GM04503 (cell line): ENCODE results near the gene SNX21.
A peak's percentile ranks its signal among the peaks of the same experiment; 100 is the strongest.
"Not testable (repeated sequence)": the region's sequence is repeated elsewhere in the genome, so short reads cannot be mapped to it uniquely, and the experiment has no call there.

Source experiments
- DNase-seq: peaks from one replicate; pipeline ENCODE4 v3.0.0-alpha.2; 2012; ENCODE audit warnings: low read depth

The SNX21 gene

DNA sequence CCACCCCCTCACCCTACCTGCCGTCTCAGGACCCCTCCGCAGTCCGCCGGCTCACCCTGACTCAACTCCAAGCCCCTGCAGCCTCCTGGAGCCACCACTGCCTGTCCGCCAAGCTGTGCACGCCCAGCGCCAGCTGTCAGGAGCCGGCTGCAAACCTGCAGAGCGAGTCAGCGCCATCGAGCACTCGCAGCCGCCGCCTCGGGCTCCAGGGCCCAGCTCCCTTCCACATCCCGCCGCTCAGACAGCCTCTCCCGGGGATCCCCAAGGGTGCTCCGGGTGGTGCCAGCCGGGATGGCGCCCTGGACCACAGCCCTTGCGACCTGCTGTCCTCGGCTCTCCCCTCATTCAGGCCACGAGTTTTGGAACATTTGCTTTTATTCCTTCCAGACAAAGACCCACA is 10.7 kb upstream of the SNX21 start:
- DNase-seq: no peak

DNA sequence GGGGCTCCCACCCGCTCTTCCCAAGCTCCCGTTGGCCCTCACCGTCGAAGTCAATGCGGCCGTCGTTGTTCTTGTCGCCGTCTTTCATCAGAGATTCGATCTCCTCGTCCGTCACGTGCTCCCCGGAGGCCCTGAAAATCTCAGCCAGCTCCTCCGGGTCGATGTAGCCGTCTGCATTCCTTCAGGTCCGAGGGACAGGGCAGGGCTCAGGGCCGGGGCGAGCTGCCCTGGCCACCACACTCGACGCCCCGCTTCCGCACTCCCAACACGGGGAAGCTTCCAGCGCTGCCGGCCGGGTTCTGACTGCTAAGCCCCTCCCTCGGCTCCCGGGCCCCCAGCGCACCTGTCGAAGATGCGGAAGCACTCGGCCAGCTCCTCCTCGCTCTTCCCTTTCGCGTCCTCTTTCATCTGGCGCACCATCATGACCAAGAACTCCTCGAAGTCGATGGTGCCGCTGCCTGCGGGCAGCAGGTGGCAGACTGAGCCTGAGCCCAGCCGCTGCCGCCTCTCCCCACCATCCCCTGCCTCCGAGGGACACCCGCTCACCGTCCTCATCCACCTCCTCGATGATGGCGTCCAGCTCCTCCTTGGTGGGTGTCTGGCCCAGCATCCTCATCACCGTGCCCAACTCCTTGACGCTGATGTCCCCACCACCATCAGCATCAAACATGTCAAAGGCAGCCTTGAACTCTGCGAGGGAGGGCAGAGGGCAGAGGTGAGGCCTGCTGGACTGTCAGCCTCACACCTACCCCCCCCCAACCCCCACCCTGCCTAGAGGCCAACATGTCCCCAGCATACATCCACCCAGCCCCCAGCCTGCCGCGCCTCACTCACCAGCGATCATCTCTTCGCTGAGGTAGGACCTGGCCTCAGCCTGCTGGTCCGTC is 9.4 kb upstream of the SNX21 start:
- no peak for DNase-seq

DNA sequence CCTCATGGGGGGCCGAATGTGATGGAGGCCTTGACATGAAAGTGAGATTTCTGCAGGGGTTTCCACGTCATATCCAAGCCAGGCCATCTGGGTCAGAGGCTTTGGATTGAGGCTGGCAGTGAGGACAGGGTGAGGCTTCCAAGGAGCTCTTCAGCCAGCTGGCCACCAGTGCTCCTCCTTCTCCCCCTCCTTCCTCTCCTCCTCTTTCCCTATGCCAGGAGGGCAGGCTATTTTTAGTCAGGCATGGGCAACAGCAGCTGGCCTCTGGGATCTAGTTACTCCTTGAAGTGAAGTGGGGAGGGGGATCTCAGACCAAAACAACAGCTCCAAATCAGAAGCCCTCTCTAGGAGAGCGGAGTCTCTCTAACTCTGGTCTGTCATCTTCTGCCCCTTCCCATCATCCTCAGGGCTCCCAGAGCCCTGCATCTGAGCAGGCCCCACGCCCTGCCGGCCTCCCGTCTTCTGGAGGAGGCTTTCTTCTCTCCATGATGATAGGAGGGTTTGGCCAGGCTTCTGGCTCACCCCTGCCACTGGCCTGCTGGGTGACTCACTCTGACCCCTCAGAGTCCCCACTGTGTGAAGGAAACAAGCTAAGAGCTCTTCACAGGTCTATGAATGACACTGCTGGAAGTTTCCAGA is 7.1 kb upstream of the SNX21 start:
- no peak for DNase-seq

DNA sequence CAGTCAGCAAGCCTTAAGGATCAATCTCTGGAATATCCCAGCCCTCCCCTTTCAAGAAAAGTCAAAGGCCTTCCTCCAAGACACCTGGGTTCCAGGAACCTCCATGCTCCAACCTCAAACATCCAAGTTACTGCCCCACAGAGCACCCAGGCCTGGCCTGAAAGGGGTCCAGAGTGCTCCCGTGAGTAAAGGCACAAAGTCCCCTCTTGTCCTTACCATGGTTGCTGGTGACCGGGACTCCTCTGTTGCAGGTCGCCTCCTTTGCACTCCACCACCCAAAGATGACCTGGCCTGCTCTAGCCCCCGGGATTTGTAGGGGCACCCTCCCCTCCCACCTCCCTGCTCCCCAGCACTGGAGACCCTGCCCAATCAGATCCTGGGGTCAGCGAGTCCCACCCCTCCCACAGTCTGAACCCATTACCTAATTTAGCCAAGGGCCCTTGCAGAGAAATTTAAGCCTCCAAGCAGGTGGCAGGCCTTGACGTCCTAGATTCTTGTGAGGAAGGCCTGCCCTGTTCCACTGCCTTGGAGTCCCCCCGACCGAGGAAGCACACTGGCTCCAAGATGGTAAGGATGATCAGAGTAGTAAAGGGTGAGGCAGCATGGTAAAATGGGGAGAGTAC is 6.5 kb upstream of the SNX21 start, which contains the start of gene TNNC2:
TNNC2 (minus strand) TSS at position 283 of the 623 bp plus-strand sequence; CDS start at position 219, 64 bp downstream.
- DNase-seq: no peak

DNA sequence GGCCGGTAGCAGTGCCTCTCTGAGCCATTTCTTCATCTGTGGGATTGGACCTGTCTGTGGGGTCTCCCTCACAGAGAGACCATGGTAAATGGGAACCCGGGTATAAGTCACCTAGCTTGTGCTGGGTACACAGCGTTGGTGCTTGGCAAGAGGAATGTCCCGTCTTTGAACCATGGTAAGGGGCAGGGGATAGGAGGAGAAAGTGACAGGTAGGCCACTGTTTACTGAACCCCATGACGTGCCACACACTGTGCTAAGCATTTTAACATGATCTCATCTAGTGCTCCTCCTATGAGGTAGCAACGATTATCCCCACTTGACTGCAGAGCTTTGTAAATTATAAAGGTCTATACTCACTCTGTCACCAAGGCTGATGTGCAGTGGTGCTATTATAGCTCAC is 5.9 kb upstream of the SNX21 start:
- DNase-seq: no peak

DNA sequence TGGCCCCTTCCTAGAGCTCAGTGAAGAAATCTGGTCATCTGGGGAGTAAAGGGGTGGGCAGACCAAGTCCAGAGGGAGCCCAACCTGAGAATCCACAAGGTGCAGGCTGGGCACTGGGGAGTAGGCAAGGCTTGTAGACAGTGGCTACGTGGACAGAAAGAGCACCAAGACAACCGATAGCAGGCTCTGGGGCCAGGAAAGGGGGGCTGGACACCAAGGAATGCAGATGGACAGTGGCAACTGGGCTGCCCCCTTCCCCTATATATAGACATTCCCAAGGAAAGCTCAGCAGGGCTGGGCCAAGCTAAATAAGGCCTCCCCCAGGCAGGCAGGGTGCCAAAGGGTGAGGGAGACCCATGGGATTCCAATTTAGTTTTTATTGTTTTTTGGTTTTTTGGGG is 5.0 kb upstream of the SNX21 start:
- no peak for DNase-seq

DNA sequence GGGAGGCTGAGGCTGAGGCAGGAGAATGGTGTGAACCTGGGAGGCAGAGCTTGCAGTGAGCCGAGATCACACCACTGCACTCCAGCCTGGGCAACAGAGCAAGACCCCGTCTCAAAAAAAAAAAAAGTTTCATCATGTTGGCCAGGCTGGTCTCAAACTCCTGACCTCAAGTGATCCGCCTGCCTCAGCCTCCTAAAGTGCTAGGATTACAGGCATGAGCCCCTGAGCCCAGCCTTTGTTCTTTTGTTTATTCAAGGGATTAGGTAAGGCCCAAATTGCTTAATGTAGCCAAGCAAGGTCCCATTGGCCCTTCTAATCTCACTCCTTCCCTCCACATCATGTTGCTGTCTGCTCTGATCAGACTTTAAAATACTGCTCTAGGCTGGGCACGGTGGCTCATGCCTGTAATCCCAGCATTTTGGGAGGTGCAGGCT is 3.9 kb upstream of the SNX21 start:
- DNase-seq: not testable (repeated sequence)

DNA sequence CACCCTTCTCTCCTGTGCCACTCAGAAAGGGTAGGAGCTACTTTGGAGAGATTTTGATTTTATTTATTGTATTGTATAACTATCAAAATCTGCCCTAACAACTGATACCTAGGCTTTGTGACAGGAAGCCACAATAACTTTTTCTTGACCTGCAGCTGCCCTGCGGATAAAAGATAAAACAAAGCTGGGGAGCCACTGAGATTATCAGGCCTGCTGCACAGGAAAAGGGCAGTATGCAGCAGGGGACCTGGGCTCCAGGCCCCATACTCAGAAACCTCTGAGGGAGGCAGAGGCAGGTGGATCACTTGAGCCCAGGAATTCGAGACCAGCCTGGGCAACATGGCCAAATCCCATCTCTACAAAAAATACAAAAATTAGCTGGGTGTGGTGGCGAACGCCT is 980 bp upstream of the SNX21 start:
- DNase-seq: no peak

DNA sequence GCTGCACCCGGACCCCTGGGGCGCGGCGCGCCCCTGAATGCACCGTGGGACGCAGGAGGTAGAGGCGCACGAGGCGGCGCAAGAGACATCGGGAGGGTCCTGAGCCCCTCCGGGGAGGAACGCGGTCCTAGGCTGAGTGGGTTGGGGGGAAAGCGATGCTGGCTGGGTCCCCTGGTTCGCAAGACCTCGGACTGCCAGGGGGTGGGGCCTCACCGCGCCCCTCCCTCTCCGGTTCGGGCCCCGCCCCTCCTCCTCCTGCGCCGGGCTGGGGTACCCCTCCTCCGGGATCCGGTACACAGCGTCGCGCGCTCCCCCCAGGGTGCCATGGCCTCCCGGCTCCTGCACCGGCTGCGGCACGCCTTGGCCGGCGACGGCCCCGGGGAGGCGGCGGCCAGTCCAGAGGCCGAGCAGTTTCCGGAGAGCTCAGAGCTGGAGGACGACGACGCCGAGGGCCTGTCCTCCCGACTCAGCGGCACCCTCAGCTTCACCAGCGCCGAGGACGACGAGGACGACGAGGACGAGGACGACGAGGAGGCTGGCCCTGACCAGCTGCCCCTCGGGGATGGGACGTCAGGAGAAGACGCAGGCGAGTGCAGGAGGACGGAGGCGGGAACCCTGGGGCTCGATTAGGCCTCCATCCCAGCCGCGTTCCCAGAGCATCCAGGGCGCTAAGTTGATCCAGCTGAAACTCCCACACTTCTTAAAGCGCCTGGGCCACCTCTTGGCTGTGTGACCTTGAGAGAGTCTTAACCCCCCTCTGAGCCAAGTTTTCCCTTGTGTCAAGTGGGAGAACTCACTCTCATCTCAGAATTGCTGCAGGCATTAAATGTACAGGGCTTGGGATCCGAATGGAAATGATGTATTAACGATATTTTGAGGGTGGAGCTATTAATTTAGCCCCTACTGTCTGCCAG is 541 bp downstream of the SNX21 start:
- no peak for DNase-seq

DNA sequence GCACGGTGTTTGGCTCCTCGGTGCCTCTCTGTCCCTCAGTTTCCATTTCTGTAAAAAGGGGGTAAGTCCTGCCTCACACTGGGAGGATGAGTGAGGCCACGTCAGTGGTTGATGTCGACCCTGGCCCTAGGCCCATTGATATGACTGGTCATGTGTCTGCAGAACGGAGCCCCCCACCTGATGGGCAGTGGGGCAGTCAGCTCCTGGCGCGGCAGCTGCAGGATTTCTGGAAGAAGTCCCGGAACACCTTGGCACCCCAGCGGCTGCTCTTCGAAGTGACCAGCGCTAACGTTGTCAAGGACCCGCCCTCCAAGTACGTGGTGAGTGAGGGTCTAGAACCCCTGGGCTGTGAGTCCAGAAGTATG is 1.2 kb downstream of the SNX21 start:
- DNase-seq: no peak

DNA sequence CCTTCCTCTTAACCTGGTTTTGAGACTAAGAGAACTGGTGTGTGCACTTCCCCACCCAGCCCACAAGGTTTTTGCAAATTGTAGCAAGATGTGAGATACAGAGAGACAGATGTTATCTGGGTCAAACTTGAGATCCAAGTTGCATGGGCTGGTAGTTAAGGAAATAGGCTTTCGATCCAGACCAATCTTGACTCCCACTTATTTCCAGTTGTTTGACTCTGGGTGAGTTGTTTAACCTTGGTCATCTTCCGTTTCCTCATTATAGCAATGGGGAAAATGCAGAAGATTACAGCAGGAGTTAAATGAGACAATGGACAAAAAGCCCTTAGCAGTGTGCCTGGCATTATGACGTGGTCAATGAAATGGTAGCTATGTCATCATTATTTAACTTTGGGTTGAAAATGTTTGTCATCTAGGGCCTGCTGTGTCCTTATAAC is 1.7 kb downstream of the SNX21 start:
- no peak for DNase-seq

DNA sequence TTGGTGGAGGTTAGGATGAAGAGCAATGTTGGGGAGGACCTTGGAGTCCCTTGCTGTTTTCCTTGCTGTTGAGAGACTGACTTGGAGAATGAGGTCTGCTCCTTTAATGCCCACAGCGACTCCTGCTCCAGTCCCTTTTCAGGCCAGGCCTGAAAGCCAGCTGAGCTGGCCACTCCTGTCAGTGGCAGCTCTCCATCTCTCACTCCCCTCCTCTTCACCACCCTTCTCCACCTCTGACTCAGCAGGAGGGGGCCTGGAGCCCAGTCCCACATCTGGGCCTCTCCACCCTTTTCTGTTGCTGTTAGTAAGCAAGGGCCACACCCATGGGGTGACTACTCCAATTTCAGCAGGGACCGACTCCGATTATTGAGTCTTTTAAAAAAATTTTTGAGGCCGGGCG is 2.2 kb downstream of the SNX21 start:
- DNase-seq: peak; percentile 73

DNA sequence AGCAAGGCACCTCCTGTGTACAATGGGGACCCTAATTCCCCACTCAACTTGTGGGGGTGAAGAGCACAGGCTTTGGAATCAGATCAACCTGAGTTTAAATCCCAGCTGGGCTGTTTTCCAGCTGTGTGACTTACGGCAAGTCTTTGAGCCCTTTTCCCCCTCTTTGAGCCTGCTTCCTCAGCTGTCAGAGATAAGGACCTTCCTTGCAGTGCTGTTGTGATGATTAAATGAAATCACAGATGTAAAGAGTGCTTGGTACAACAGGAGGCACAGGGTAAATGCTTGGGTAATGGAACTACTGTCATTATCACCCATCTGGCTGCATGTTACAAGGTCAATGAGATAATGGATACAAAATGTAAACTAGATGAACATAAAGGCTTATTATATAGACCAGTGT is 3.2 kb downstream of the SNX21 start:
- DNase-seq: no peak

DNA sequence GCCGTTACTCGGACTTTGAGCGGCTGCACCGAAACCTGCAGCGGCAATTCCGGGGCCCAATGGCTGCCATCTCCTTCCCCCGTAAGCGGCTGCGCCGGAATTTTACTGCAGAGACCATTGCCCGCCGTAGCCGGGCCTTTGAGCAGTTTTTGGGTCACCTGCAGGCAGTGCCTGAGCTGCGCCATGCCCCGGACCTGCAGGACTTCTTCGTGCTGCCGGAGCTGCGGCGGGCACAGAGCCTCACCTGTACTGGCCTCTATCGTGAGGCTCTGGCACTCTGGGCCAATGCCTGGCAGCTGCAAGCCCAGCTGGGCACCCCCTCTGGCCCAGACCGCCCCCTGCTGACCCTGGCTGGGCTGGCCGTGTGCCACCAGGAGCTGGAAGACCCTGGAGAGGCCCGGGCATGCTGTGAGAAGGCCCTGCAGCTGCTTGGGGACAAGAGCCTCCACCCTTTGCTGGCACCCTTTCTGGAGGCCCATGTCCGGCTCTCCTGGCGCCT is 7.2 kb downstream of the SNX21 start:
- no peak for DNase-seq

DNA sequence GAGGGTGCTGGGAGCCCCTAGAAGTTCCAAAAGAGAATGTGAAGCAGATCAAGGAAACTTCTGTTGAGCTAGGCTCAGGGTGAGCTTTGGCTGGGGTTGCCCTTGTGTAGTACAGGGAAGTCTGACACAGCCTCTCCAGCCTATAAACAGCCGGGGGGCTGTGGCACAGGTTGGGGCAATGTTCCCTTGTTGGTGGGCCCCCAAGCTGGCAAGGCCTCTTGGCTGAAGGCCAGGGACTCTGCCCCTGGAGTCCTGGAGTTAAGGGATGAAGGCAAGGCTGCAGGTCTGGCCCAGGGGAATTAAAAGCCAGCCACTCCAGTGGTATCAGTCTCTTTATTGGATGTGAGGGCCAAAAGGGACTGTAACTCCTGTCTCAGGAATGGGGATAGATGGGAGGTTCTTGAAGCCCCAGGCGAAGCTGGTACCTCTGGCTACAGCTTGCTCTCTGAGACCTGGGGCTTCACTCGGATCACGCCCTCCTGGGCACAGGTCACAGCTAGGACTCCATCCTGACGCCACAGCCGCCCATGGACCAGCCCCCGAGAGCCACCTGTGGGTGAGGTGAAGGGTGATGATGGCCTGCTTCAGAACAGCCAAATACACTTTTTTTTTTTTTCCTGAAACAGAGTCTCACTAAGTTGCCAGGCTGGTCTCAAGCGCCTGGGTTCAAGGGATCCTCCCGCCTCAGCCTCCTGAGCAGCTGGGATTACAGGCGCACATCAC is 8.0 kb downstream of the SNX21 start:
- no peak for DNase-seq

DNA sequence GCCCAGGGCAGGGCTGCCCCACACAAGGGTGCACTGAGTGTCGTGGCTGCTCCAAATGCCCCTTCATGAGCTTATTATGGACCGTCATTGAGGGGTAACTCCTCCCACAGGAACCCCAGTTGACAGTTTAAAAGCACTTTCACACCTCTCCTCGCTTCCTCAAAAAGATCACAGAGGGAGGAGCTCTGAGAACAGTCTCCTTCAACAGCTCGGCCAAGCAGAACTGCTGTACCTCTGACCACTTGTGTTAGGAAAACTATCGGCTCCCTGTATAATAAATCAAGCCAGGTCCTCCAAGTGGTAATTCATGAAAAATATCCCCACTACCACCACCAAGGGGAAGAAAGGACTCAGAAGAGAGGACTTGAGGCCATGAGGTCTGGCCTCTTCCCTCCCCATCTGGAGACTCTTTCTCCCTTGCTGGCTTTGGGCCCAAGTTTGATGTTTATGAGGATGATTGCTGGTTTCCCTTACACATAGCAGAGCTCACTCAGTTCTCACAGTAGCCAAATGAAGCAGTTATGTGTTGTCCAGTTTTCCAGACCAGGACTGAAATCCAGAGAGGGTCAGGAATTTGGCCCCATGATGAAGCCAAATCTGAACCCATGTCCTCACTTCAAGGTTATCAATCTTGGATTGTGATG is 8.7 kb downstream of the SNX21 start:
- DNase-seq: peak; percentile 70

DNA sequence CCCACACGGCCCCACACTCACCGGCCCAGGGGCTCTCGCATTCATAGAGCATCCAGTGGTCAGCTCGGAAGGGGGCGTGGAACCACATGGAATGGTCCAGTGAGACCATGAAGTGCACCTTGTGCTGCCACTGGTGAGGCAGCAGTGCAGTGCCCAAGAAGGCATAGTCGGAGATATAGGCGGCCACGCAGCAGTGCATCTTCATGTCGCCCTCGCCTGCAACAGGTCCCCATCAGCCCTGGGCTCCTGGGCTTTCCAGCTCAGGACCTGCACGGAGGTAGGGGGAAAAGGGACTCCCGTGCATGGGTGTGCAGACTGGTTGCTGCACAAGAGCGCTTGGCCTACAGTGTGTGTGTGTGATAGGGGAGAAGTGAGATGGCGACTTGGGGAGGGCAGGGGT is 9.9 kb downstream of the SNX21 start:
- DNase-seq: no peak

DNA sequence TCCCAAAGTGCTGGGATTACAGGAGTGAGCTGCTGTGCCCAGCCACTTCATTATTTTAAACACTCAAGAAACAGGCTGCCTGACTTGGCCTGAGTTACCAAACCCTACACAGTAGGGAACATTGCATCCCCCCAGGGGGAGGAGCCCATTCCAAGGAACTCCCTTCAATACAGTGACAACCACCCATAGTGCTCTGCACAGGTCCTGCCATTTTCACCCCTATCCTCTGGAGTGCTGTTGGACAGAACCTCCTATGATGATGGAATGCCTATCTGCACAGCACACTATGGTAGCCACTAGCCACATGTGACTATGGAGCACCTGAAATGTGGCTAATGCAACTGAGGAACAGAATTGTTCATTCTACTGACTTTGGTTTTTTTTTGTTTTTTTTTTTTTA is 11.9 kb downstream of the SNX21 start:
- DNase-seq: no peak

DNA sequence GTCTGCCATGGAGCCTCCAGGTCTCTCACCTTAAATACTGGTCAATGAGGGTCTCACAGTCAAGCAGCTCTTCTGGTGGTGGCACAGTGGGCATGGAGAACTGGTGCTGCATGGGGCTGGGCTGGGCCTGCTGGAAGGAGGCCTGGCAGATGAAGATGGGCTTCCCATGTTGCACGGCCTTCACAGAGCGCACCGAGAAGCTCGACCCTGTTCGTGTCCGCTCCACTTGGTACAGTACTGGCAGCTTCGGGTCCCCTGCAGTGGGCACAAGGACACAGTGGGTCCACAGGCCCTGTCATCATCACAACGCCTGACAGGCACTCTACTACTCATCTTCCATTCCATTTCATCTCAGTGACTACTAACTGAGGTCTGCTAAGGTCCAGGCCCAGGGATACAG is 14.8 kb downstream of the SNX21 start:
- DNase-seq: no peak

DNA sequence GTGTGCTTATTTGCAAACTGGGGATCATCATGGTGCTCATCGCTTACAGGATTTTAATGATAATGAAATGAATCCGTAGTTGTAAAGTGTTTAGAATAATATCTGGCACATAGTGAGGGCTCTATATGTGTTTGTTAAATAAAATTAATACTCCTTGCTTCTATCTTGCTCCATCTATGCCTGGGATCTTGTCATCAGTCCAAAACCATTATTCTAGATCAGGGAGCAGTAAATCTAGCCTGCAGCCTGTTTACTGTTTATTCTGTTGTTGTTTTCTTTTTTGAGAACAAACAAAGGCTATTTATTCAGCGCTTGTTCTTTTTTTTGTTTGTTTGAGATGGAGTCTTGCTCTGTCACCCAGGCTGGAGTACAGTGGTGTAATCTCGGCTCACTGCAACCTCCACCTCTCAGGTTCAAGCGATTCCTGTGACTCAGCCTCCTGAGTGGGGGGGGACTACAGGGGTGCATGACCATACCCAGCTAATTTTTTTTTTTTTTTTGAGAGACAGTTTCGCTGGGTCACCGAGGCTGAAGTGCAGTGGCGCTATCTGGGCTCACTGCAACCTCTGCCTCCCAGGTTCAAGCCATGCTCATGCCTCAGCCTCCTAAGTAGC is 15.5 kb downstream of the SNX21 start:
- DNase-seq: no peak
